Stimulated activated CD4-positive, alpha-beta T cell treated with anti-CD3 and anti-CD28 coated beads, Interleukin-4, amount 100 ng/mL, for 4 hours (primary cell): ENCODE data around the gene SNTG2.

ENCODE experiments used
- DNase-seq, 2 experiments: peaks; one replicate each; pipeline ENCODE4 v3.0.0-alpha.2; 2020

The SNTG2 gene

GRCh38 chr2:1154710-1155594 lies 204.3 kb downstream of the SNTG2 start:
- no peak for DNase-seq

DNA sequence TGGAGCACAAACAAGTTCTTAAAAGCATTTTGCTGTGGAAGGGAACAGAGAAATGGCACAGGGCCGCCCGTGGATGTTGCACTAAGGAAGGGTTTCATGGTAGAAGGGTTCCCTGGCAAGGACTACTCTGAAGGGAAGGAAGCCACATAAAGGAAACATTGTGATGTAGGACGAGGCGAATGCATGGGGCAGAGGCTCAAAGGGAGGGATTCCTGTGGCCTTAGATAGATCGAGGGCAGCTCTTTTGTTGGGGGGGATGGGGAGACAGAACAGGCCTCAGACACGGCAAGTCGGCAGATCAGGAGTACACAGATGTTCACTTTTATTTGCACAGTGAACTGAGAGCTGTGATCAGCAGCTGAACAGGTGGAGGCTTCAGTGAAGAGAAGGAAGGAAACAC lies 205.4 kb downstream of the SNTG2 start:
- DNase-seq: no peak

GRCh38 chr2:1156531-1156930 lies 205.9 kb downstream of the SNTG2 start:
- DNase-seq: no peak

- DNase-seq: no peak
Measured at GRCh38 chr2:1157107-1157506, 206.5 kb downstream of the SNTG2 start.

DNA sequence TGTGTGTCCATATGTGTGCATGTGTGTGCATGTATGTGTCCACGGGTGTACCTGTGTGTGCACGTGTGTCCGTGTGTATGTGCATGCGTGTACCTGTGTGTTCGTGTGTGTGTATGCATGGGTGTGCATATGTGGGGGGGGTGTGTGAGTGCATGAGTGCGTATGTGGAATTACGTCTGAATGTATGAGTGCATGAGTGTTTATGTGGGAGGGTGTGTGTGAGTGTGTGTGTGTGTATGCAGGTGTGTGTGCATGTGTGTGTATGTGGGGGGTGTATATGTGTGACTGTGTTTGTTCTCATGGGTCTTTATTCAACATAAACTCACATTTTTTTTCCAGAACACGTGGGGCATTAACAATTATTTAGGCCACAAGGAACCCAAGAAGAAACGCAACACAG lies 208.4 kb downstream of the SNTG2 start:
- no peak for DNase-seq

- DNase-seq: no peak
Measured at GRCh38 chr2:1162246-1162645, 211.6 kb downstream of the SNTG2 start.

DNA sequence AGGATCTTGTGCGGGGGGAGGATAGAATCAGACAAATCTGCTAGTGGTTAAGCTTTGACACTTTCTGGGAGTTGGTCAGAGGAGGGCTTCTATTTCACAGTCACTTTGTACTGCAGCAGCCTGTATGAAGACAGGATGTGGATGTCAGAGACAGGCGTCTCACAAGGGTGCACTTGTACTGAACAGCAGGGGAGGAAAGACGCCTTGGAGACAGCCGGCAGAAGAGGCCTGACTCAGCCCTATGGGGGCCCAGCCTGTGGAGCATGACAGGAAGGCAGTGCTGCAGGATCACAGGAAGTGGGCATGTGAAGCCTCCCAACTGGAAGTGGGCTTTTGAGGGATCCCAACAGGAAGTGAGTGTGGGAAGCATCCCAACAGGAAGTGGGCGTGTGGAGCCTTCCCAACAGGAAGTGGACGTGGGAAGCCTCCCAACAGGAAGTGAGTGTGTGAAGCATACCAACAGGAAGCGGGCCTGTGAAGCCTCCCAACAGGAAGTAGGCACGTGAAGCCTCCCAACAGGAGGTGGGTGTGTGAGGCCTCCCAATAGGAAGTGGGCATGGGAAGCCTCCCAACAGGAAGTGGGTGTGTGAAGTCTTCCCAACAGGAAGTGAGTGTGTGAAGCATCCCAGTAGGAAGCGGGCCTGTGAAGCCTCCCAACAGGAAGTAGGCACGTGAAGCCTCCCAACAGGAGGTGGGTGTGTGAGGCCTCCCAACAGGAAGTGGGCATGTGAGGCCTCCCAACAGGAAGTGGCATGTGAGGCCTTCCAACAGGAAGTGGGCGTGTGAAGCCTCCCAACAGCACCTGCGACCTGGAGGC lies 212.3 kb downstream of the SNTG2 start:
- DNase-seq: peak; percentile 31 to 54

DNA sequence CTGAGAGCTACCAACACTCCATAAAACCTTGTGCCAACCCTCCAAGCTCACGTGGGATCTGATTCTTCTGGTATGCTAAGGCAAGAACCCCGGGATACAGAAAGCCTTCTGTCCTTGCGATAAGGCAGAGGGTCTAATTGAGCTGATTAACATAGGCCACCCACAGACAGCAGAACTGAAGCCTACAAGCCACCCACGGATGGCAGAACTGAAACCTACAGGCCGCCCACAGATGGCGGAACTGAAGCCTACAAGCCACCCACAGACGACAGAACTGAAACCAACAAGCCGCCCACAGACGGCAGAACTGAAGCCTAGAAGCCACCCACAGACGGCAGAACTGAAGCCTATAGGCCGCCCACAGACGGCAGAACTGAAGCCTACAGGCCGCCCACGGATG lies 216.3 kb downstream of the SNTG2 start:
- DNase-seq: peak in 1 of 2 experiments; percentile 34

GRCh38 chr2:1168846-1169245 lies 218.2 kb downstream of the SNTG2 start:
- DNase-seq: no peak

- no peak for DNase-seq
Measured at GRCh38 chr2:1169291-1169949, 218.8 kb downstream of the SNTG2 start.

GRCh38 chr2:1170241-1170640 lies 219.6 kb downstream of the SNTG2 start:
- no peak for DNase-seq

GRCh38 chr2:1170711-1171110 lies 220.1 kb downstream of the SNTG2 start:
- no peak for DNase-seq

GRCh38 chr2:1173528-1173927 lies 222.9 kb downstream of the SNTG2 start:
- DNase-seq: no peak

DNA sequence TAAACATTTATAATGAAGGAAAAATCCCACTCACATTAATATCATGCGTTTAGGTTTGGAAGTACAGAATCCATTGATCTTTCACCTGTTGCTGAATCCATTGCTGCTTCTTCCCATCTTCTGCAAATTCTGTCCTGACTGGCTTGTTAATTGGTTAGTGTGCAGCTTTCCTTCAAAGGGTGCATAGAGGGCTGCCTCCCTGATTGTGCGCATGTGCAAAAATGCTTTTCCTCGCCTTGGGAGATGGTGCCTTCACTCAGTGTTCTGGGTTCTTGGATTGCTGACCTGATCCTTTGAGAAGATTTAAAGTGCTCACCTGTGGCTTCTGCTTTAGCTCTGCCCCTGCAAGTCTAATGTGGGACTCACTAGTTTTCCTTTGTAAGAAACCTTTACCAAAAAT lies 231.2 kb downstream of the SNTG2 start:
- no peak for DNase-seq

DNA sequence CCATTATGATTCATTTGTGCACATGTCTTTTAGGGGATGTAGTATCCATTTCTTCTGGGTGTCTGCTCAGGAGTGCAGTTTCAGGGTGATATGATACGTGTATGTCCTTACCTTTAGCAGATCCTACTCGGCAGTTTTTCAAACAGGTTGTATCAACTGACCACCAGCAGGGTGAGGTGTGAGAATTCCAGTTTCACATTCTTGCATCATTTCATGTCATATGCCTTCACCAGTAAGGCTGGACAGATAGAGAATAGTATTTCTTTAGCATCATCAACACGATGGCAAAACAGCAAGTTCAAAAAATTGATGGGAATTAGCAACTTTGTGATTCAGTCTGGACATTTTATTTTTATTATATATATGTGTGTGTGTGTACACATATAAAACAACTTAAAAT lies 232.7 kb downstream of the SNTG2 start:
- DNase-seq: no peak

- DNase-seq: no peak
Measured at GRCh38 chr2:1186421-1186820, 235.8 kb downstream of the SNTG2 start.

DNA sequence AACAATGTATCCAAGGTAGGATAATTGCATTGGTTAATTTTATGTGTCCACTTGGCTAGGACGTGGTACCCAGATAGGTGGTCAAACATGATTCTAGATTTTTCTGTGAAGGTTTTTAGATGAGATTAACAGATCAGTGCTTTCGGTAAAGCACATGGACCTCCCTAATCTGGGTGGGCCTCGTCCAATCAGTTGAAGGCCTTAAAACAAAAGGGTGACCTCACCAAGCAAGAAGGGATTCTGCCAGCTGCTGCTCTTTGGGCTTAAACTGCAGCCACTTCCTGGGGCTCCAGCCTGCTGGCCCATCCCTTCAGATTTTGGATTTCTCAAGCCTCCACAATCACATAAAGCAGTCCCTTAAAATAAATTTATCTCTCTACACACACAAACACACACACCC lies 236.5 kb downstream of the SNTG2 start:
- DNase-seq: no peak

DNA sequence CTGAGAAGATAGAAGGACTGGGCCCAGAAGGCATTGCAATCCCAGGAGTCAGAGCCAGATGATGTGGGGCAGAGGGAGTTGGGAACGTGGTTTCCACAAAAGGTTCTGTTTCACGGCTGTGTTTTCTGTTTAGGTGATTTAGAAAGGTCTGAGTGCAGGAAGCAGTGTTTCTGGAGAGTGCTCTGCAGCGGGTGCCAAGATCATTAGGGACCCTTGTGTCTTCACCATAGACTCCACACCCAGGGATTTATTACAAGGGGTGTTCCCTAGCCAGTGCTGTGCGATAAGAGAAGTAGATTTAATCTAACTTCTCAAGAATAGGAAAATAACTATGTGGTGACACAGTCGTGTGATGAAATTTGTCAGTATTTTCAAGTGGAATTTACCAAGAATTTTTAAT lies 241.5 kb downstream of the SNTG2 start:
- DNase-seq: no peak

DNA sequence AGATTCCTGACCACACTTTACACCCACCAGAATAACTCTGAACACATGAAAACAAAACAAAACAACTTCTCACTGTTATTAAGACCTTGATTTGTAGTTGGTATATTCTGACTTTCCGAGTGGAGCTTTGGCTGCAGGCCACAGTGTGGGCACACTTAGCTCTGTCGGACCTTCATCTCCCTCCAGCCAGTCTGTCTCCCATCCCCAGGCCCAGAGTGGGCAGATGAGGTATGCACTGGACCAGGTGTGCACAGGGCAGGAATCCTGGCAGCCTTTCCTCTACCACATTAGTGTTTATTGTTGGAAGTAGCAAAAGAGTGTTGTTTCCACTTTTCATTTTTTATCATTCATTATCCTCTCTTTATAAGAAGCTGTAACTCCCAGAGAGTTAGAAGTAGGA lies 243.2 kb downstream of the SNTG2 start:
- DNase-seq: no peak

GRCh38 chr2:1203772-1204171 lies 253.1 kb downstream of the SNTG2 start:
- no peak for DNase-seq

DNA sequence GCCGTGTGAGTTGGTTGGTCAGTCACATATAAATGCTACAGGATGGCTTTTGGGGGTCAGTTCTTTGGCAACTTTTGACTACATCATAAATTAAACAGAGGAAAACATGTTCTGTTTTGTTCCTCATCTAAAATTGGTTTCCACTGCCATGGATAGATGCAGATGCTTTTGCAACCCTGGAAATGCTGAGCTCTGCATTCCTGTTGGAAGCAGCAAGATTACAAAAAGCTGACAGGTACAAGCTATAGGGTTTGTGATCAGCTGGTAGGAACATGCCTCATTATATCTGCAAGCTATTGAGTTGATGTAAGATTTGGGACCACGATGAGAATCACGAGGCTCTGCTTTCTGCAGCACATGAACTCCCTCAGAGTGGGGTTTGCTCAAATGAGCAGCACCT lies 255.2 kb downstream of the SNTG2 start:
- DNase-seq: no peak

- DNase-seq: no peak
Measured at GRCh38 chr2:1207962-1208510, 257.4 kb downstream of the SNTG2 start.

GRCh38 chr2:1208522-1208921 lies 257.9 kb downstream of the SNTG2 start:
- DNase-seq: no peak
